H1 (cell line): Measurements from ENCODE around the gene IDE. TPM values are rescaled to one million over a fixed set of nuclear protein-coding genes. Genes with fewer than 3 reads are reported as not detected.

Source experiments
- CTCF ChIA-PET: fragments of 300-600 bp; sonication (Branson Sonifier 250); formaldehyde crosslinking; loops from one replicate; lab custom pipeline; 2021; ENCODE audit not compliant: partially characterized antibody; lab: Charles Lee
- POLR2A ChIA-PET: fragments of 300-600 bp; sonication (Branson Sonifier 250); formaldehyde crosslinking; loops from one replicate; lab custom pipeline; 2021; ENCODE audit warnings: inconsistent platforms; ENCODE audit not compliant: partially characterized antibody; lab: Charles Lee
- DNase-seq, 2 experiments: peaks; one replicate each; pipeline versions ENCODE4 v3.0.0 to v3.0.0-alpha.2; 2010 to 2022; ENCODE audit warnings: low spot score in 2 of 2, low read depth in 1 of 2, mixed read lengths in 1 of 2
- FAIRE-seq: peaks from 2 replicates; lab custom pipeline; 2011; peaks lifted over from hg19 to GRCh38; lab: Jason Lieb, UNC
- H2AFZ ChIP-seq: 2 replicates; pipeline ENCODE4 v1.8.1; 2012; ENCODE audit warnings: low read length, inconsistent platforms
- H2AK5ac ChIP-seq: 2 replicates; pipeline ENCODE4 v1.6.1; 2013; ENCODE audit warnings: low read depth, low read length
- H2BK120ac ChIP-seq: replicated peaks from 2 replicates; pipeline ENCODE3; 2013; ENCODE audit warnings: low read depth, low read length, inconsistent platforms
- H2BK12ac ChIP-seq: 2 replicates; pipeline ENCODE4 v1.6.1; 2013; ENCODE audit warnings: low read depth, low read length
- H2BK15ac ChIP-seq: 2 replicates; pipeline ENCODE4 v1.6.1; 2013; ENCODE audit warnings: low read length
- H2BK20ac ChIP-seq: 2 replicates; pipeline ENCODE4 v1.6.1; 2013; ENCODE audit warnings: low read length
- H2BK5ac ChIP-seq: 2 replicates; pipeline ENCODE4 v1.6.1; 2013; ENCODE audit warnings: low read depth, low read length
- H3K14ac ChIP-seq: 2 replicates; pipeline ENCODE4 v1.6.1; 2013; ENCODE audit warnings: inconsistent platforms; ENCODE audit not compliant: insufficient read length
- H3K18ac ChIP-seq: 2 replicates; pipeline ENCODE4 v1.6.1; 2013; ENCODE audit warnings: low read length; ENCODE audit errors: extremely low read depth
- H3K23ac ChIP-seq: 2 replicates; pipeline ENCODE4 v1.6.1; 2013; ENCODE audit warnings: inconsistent platforms; ENCODE audit not compliant: insufficient read length
- H3K23me2 ChIP-seq: 2 replicates; pipeline ENCODE4 v1.6.1; 2013; ENCODE audit warnings: low read depth, low read length
- H3K27ac ChIP-seq: 2 replicates; pipeline ENCODE4 v1.6.1; 2011; ENCODE audit warnings: low read depth, low read length, inconsistent platforms
- H3K27me3 ChIP-seq, 4 experiments: replicated peaks in 1 of 4; 1 replicate in 1 of 4; 2 replicates in 3 of 4; pipeline versions ENCODE4 v1.6.1 to v1.8.1; 2011 to 2013; ENCODE audit warnings: low read length in 3 of 4, mild to moderate bottlenecking in 3 of 4, inconsistent platforms in 2 of 4, mixed read lengths in 2 of 4, moderate library complexity in 1 of 4; ENCODE audit not compliant: control insufficient read depth in 3 of 4, insufficient read depth in 3 of 4; ENCODE audit errors: extremely low read depth in 1 of 4
- H3K36me3 ChIP-seq, 4 experiments: 2 replicates each; pipeline versions ENCODE4 v1.6.1 to v1.8.1; 2011 to 2013; ENCODE audit warnings: mild to moderate bottlenecking in 4 of 4, low read length in 3 of 4, moderate library complexity in 2 of 4, control low read depth in 1 of 4, inconsistent platforms in 1 of 4; ENCODE audit not compliant: insufficient read depth in 4 of 4, control insufficient read depth in 2 of 4
- H3K4ac ChIP-seq: replicated peaks from 2 replicates; pipeline ENCODE3; 2013; ENCODE audit warnings: low read length, low read depth, mixed read lengths, inconsistent platforms; ENCODE audit not compliant: insufficient read length
- H3K4me1 ChIP-seq, 4 experiments: replicated peaks in 1 of 4; 1 replicate in 1 of 4; 2 replicates in 3 of 4; pipeline versions ENCODE4 v1.6.1 to v1.8.1; 2011 to 2013; ENCODE audit warnings: low read length in 3 of 4, inconsistent platforms in 2 of 4, mixed read lengths in 1 of 4; ENCODE audit not compliant: insufficient read depth in 4 of 4, control insufficient read depth in 3 of 4
- H3K4me2 ChIP-seq, 2 experiments: 2 replicates each; pipeline versions ENCODE4 v1.6.1 to v1.8.1; 2011 to 2013; ENCODE audit warnings: low read depth in 2 of 2, low read length in 2 of 2, control low read depth in 1 of 2, inconsistent platforms in 1 of 2, mild to moderate bottlenecking in 1 of 2; ENCODE audit not compliant: insufficient read depth in 1 of 2
- H3K4me3 ChIP-seq, 4 experiments: fragments of 200-600, 300-600 bp in 1 of 4; sonication (generic), shearing (Covaris generic), sonication (Bioruptor Twin) in 1 of 4; 2 replicates each; pipeline versions ENCODE4 v1.5.1 to v1.8.1; 2011 to 2016; ENCODE audit warnings: low read length in 4 of 4, low read depth in 3 of 4, control low read depth in 2 of 4, inconsistent platforms in 2 of 4, mild to moderate bottlenecking in 2 of 4, mixed read lengths in 1 of 4, moderate library complexity in 1 of 4; ENCODE audit not compliant: insufficient read depth in 2 of 4; ENCODE audit errors: extremely low read depth in 1 of 4
- H3K56ac ChIP-seq: replicated peaks from 2 replicates; pipeline ENCODE3; 2013; ENCODE audit warnings: low read depth, mild to moderate bottlenecking, mixed read lengths, low read length, inconsistent platforms; ENCODE audit not compliant: insufficient read length
- H3K79me1 ChIP-seq: 2 replicates; pipeline ENCODE4 v1.6.1; 2013; ENCODE audit warnings: low read depth, low read length, control low read depth
- H3K79me2 ChIP-seq, 2 experiments: 2 replicates each; pipeline versions ENCODE4 v1.6.1 to v1.8.1; 2012 to 2013; ENCODE audit warnings: low read length in 2 of 2, mild to moderate bottlenecking in 2 of 2, inconsistent platforms in 1 of 2; ENCODE audit not compliant: insufficient read depth in 2 of 2, control insufficient read depth in 1 of 2
- H3K9ac ChIP-seq, 4 experiments: replicated peaks in 1 of 4; 1 replicate in 1 of 4; 2 replicates in 3 of 4; pipeline versions ENCODE4 v1.6.1 to v1.8.1; 2011 to 2013; ENCODE audit warnings: low read depth in 3 of 4, low read length in 3 of 4, control low read depth in 2 of 4, mild to moderate bottlenecking in 2 of 4, moderate library complexity in 2 of 4, inconsistent platforms in 1 of 4; ENCODE audit errors: extremely low read depth in 1 of 4
- H3K9me3 ChIP-seq, 2 experiments: 2 replicates each; pipeline versions ENCODE4 v1.6.1 to v1.8.1; 2012 to 2013; ENCODE audit warnings: mild to moderate bottlenecking in 2 of 2, moderate library complexity in 2 of 2, control low read depth in 1 of 2, inconsistent platforms in 1 of 2, low read depth in 1 of 2, low read length in 1 of 2, mixed read lengths in 1 of 2; ENCODE audit not compliant: insufficient read depth in 2 of 2
- H4K20me1 ChIP-seq, 2 experiments: replicated peaks in 1 of 2; 2 replicates each; pipeline versions ENCODE3 to v1.8.1; 2011 to 2013; ENCODE audit warnings: inconsistent platforms in 2 of 2, low read length in 2 of 2, mild to moderate bottlenecking in 1 of 2; ENCODE audit not compliant: insufficient read depth in 2 of 2, control insufficient read depth in 1 of 2
- H4K5ac ChIP-seq: 2 replicates; pipeline ENCODE4 v1.6.1; 2013; ENCODE audit warnings: low read length, low read depth, mixed read lengths, inconsistent platforms; ENCODE audit not compliant: insufficient read length
- H4K8ac ChIP-seq: 2 replicates; pipeline ENCODE4 v1.8.0; 2013; ENCODE audit warnings: mild to moderate bottlenecking, moderate library complexity, low read length, inconsistent platforms; ENCODE audit not compliant: insufficient read depth; ENCODE audit errors: extremely low read depth
- H4K91ac ChIP-seq: replicated peaks from 2 replicates; pipeline ENCODE3; 2013; ENCODE audit warnings: low read length, mixed read lengths, inconsistent platforms; ENCODE audit not compliant: insufficient read length
- ASH2L ChIP-seq: fragments of 200-600, 300-600 bp; sonication (generic); IDR thresholded peaks from one replicate; pipeline ENCODE4 v1.7.1; 2017; ENCODE audit warnings: low read length
- CHD1 ChIP-seq: IDR thresholded peaks from 2 replicates; pipeline ENCODE4 v1.6.1; 2012; ENCODE audit warnings: low read depth, low read length, improper control_type of control experiment
- CREB1 ChIP-seq: IDR thresholded peaks from 2 replicates; pipeline ENCODE4 v1.6.1; 2012; ENCODE audit warnings: inconsistent platforms
- EZH2 ChIP-seq: fragments of 200-600 bp; sonication (generic); IDR thresholded peaks from 2 replicates; pipeline ENCODE4 v1.7.1; 2012; ENCODE audit warnings: low read depth, mild to moderate bottlenecking, moderate library complexity, low read length, inconsistent platforms; ENCODE audit not compliant: severe bottlenecking
- HDAC2 ChIP-seq, 2 experiments: fragments of 300-600 bp in 1 of 2; sonication (generic) in 1 of 2; IDR thresholded peaks; 2 replicates each; pipeline ENCODE4 v1.6.1; 2011 to 2012; ENCODE audit warnings: low read depth in 2 of 2, low read length in 2 of 2, mild to moderate bottlenecking in 2 of 2, moderate library complexity in 2 of 2, borderline replicate concordance in 1 of 2, inconsistent platforms in 1 of 2
- RBBP5 ChIP-seq: IDR thresholded peaks from 2 replicates; pipeline ENCODE4 v1.7.1; 2012; ENCODE audit warnings: low read depth, mild to moderate bottlenecking, inconsistent platforms, low read length, moderate library complexity, borderline replicate concordance
- TAF1 ChIP-seq: IDR thresholded peaks from 2 replicates; pipeline ENCODE4 v1.6.1; 2011; ENCODE audit warnings: mild to moderate bottlenecking, low read depth, low read length
- TAF7 ChIP-seq: optimal IDR thresholded peaks from 2 replicates; pipeline ENCODE3; 2011; ENCODE audit warnings: low read depth, mild to moderate bottlenecking, inconsistent platforms, low read length, moderate library complexity, borderline replicate concordance
- WGBS, 2 experiments: shearing (Covaris generic) in 1 of 2; methylation state at CpG; one replicate each; pipeline versions ENCODE4 v1.1.6 to v1.1.7; 2013 to 2015; ENCODE audit warnings: low lambda C conversion rate in 2 of 2, mixed read lengths in 2 of 2, inconsistent platforms in 1 of 2, low coverage in 1 of 2, missing lambda C conversion rate in 1 of 2; ENCODE audit not compliant: insufficient replicate concordance in 2 of 2, insufficient coverage in 1 of 2, insufficient read length in 1 of 2; ENCODE audit errors: extremely low coverage in 1 of 2, missing lambda C conversion rate in 1 of 2; 5-methylcytosine and 5-hydroxymethylcytosine counted together
- polyA plus RNA-seq, 7 experiments: library from polyadenylated mRNA; depleted of rRNA in 3 of 7; stranded (reverse) in 5 of 7; unstranded in 2 of 7; fragments of >200 nt in 5 of 7; fragments of 200-250 nt in 2 of 7; gene quantifications; 1 replicate in 5 of 7; 2 replicates in 1 of 7; 4 replicates in 1 of 7; pipeline versions ENCODE4 v1.2.1 to v1.2.3, GENCODE V29; 2011 to 2013; ENCODE audit warnings: missing spikeins in 2 of 7, mixed read lengths in 2 of 7
- total RNA-seq: library from RNA; stranded (reverse); fragmentation: NEBNext Ultra II Directional; extraction: Animal tissue kit (Norgen Biotek cat#: 25700); gene quantifications from 2 replicates; pipeline ENCODE4 v1.2.1, GENCODE V29; 2021
- TF ChIP-seq, protein P1 (sequence below): IDR thresholded peaks from 2 replicates; pipeline ENCODE4 v1.6.1; 2012; ENCODE audit warnings: inconsistent platforms
- TF ChIP-seq, protein P2 (sequence below): IDR thresholded peaks from 2 replicates; pipeline ENCODE4 v1.6.1; 2011; ENCODE audit warnings: low read length, improper control_type of control experiment

IDE gene
- total and polyA plus RNA-seq, 2 of the 8 experiments (the other 6 are each of a cell fraction or from before 2014, with no cell fraction given) = 12.7 to 52.7 TPM

DNA sequence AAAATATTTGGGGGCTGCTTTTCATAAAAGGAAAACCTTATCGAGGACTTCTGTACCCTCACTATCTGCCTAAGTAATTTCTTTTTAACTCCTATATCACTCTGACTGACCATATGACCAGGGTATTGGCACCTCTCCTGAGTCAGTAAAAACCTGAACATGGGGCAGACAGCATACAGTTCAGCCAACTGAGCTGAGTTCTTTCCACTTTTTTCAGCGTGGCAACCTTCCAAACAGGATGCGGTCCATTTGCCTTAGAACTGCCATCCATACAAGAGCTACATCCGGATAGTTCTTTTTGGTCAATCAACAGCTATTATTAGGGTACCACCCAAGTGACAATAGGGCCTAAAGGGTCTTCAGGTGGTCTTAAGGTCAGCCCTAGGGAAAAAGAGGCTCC is 160.4 kb downstream of the IDE start:
- 79% methylated on average over 4 of the region's 4 CpGs; no CpG with 5 or more reads in 1 of the 2 experiments for WGBS, 2 experiments
- Histone ChIP-seq H2AFZ (no peak overlapping the region), H3K79me1 (no peaks in the 10 kb centered on the region), H4K20me1 (no peaks in the 10 kb centered on the region), H3K4ac (no peak overlapping the region), H3K14ac (no peak overlapping the region), H2AK5ac (no peak overlapping the region), H3K56ac (no peak overlapping the region), H2BK5ac (no peak overlapping the region), H3K36me3 (no peaks in the 10 kb centered on the region), H4K8ac (no peak overlapping the region), H2BK120ac (no peak overlapping the region), H3K27ac (no peak overlapping the region), H2BK20ac (no peak overlapping the region), H2BK15ac (no peak overlapping the region), H3K79me2 (no peaks in the 10 kb centered on the region), H2BK12ac (no peak overlapping the region), H3K9me3 (peaks cover 6 to 8% of the 10 kb centered on the region in 2 experiments; a peak in 3 of 4 replicates), H3K23ac (no peak overlapping the region), H3K18ac (no peak overlapping the region), H4K5ac (no peak overlapping the region), H3K23me2 (no peaks in the 10 kb centered on the region), H3K4me3 (no peak overlapping the region), H3K4me2 (no peak overlapping the region), H4K91ac (no peak overlapping the region), H3K9ac (no peak overlapping the region), H3K4me1 (no peaks in the 10 kb centered on the region), H3K27me3 (0 out of 7 replicates have a peak, but pooled peaks cover 0 to under 1% (median 0%) of the 10 kb centered on the region in 4 experiments)
- ChIA-PET CTCF (interaction anchor here (0.6 to 1.0 kb wide), 2 partner anchors 17 to 21 kb away, joined by 3 read pairs; no protein-coding TSS in a partner anchor), POLR2A (no interaction called here)
- DNase-seq = no peak
- no peak for FAIRE-seq
- TF ChIP-seq, protein P1, sequence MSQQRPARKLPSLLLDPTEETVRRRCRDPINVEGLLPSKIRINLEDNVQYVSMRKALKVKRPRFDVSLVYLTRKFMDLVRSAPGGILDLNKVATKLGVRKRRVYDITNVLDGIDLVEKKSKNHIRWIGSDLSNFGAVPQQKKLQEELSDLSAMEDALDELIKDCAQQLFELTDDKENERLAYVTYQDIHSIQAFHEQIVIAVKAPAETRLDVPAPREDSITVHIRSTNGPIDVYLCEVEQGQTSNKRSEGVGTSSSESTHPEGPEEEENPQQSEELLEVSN = no peak
- no peak for TF ChIP-seq RBBP5
- no peak for TF ChIP-seq TAF1
- TF ChIP-seq, protein P2, sequence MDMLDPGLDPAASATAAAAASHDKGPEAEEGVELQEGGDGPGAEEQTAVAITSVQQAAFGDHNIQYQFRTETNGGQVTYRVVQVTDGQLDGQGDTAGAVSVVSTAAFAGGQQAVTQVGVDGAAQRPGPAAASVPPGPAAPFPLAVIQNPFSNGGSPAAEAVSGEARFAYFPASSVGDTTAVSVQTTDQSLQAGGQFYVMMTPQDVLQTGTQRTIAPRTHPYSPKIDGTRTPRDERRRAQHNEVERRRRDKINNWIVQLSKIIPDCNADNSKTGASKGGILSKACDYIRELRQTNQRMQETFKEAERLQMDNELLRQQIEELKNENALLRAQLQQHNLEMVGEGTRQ = no peak
- no peak for TF ChIP-seq EZH2
- TF ChIP-seq HDAC2 (IDR thresholded peaks at IDR 0.05; ENCODE audit: borderline replicate concordance in 1 of 2, low read depth in 2 of 2, low read length in 2 of 2) = no peak
- TF ChIP-seq TAF7 = no peak
- TF ChIP-seq ASH2L = no peak
- no peak for TF ChIP-seq CHD1
- TF ChIP-seq CREB1 = no peak
